Left ventricle myocardium inferior (tissue), 1 donor: ENCODE results near the gene RRP9. TPM values are rescaled to one million over a fixed set of nuclear protein-coding genes. Genes with fewer than 3 reads are reported as not detected.
"Not testable (repeated sequence)": the region's sequence is repeated elsewhere in the genome, so short reads cannot be mapped to it uniquely, and the experiment has no call there.

ENCODE experiments used
- DNase-seq: peaks from one replicate; pipeline ENCODE4 v3.0.0-alpha.2; 2020
- H3K27ac ChIP-seq: fragments of 200-600 bp; replicated peaks from 2 replicates; pipeline ENCODE4 v1.8.0; 2021
- H3K27me3 ChIP-seq: fragments of 200-600 bp; 2 replicates; pipeline ENCODE4 v1.8.0; 2021; ENCODE audit warnings: low read depth
- H3K36me3 ChIP-seq: fragments of 200-600 bp; 2 replicates; pipeline ENCODE4 v1.8.0; 2021
- H3K4me1 ChIP-seq: fragments of 200-600 bp; 2 replicates; pipeline ENCODE4 v1.8.0; 2021
- H3K4me3 ChIP-seq: fragments of 200-600 bp; 2 replicates; pipeline ENCODE4 v1.8.0; 2021; ENCODE audit warnings: mild to moderate bottlenecking, moderate library complexity
- H3K9me3 ChIP-seq: fragments of 200-600 bp; replicated peaks from 2 replicates; pipeline ENCODE4 v1.8.0; 2021
- CTCF ChIP-seq: fragments of 200-600 bp; IDR thresholded peaks from 2 replicates; pipeline ENCODE4 v1.8.0; 2021; ENCODE audit warnings: antibody characterized with exemption, mild to moderate bottlenecking, borderline replicate concordance
- intact Hi-C: fragments of 100-400 bp; cut with micrococcal nuclease; formaldehyde crosslinking; loops from one replicate; pipeline ENCODE4 v1.11.0; 2022
- total RNA-seq: library from RNA; stranded (reverse); fragmentation: NEBNext Ultra II Directional; extraction: Animal tissue kit (Norgen Biotek cat#: 25700); gene quantifications from one replicate; pipeline ENCODE4 v1.2.1, GENCODE V29; 2021
- donor health status: DM: no; HTN: yes; CAD: no; lungs with severe emphysema.

Gene RRP9
- total RNA-seq, 1 donor from 2014 or later = 8.6 TPM

GRCh38 chr3:51932471-51933370, 9.0 kb downstream of the RRP9 start:
- peaks cover 54% of the 10 kb centered on the region for H3K36me3 ChIP-seq
- H3K27ac ChIP-seq = no peak overlapping the region
- intact Hi-C loops = no loop called here
- no peak overlapping the region for H3K4me3 ChIP-seq
- H3K9me3 ChIP-seq = no peaks in the 10 kb centered on the region
- no peaks in the 10 kb centered on the region for H3K4me1 ChIP-seq
- no peak for DNase-seq
- TF ChIP-seq CTCF = no peak
- H3K27me3 ChIP-seq = no peaks in the 10 kb centered on the region

- DNase-seq = no peak
- Histone ChIP-seq H3K27me3 (no peaks in the 10 kb centered on the region), H3K9me3 (no peaks in the 10 kb centered on the region), H3K36me3 (peaks cover 44% of the 10 kb centered on the region), H3K27ac (no peak overlapping the region), H3K4me3 (no peak overlapping the region), H3K4me1 (no peaks in the 10 kb centered on the region)
- no peak for TF ChIP-seq CTCF
- intact Hi-C loops = no loop called here
Measured at GRCh38 chr3:51931756-51932155, 9.9 kb downstream of the RRP9 start.

- Histone ChIP-seq H3K36me3 (peaks cover 31% of the 10 kb centered on the region), H3K27me3 (no peaks in the 10 kb centered on the region), H3K4me1 (no peaks in the 10 kb centered on the region), H3K27ac (no peak overlapping the region), H3K4me3 (no peak overlapping the region), H3K9me3 (no peaks in the 10 kb centered on the region)
- no peak for TF ChIP-seq CTCF
- no peak for DNase-seq
- intact Hi-C loops = no loop called here
Measured at GRCh38 chr3:51930439-51930838, 11.3 kb downstream of the RRP9 start.

GRCh38 chr3:51929420-51930003, 12.2 kb downstream of the RRP9 start:
- Histone ChIP-seq H3K36me3 (peaks cover 21% of the 10 kb centered on the region), H3K4me1 (no peaks in the 10 kb centered on the region), H3K4me3 (no peak overlapping the region), H3K27me3 (no peaks in the 10 kb centered on the region), H3K27ac (no peak overlapping the region), H3K9me3 (no peaks in the 10 kb centered on the region)
- DNase-seq = no peak
- no peak for TF ChIP-seq CTCF
- intact Hi-C loops = no loop called here

- H3K27me3 ChIP-seq, H3K27ac ChIP-seq, H3K9me3 ChIP-seq, DNase-seq, H3K4me3 ChIP-seq, intact Hi-C loops, H3K4me1 ChIP-seq: not testable (repeated sequence)
- peaks cover 16% of the 10 kb centered on the region for H3K36me3 ChIP-seq
Measured at GRCh38 chr3:51928981-51929380, 12.7 kb downstream of the RRP9 start.

GRCh38 chr3:51928438-51928837, 13.3 kb downstream of the RRP9 start:
- no peak overlapping the region for H3K27ac ChIP-seq
- intact Hi-C loops = no loop called here
- H3K9me3 ChIP-seq = no peaks in the 10 kb centered on the region
- no peak for DNase-seq
- no peak for TF ChIP-seq CTCF
- no peaks in the 10 kb centered on the region for H3K4me1 ChIP-seq
- no peak overlapping the region for H3K4me3 ChIP-seq
- H3K27me3 ChIP-seq = no peaks in the 10 kb centered on the region
- H3K36me3 ChIP-seq = peaks cover 11% of the 10 kb centered on the region
